Measurements from ENCODE around the gene INF2.

GRCh38 chr14:104758981-104759969 lies 69.9 kb downstream of the INF2 start:
- TF ChIP-seq CTCF (conservative IDR thresholded peaks at IDR 0.05; ENCODE audit: low read depth, low read length) (no peak), EZH2 (IDR thresholded peaks at IDR 0.05; ENCODE audit: borderline replicate concordance, low read depth, low read length, poor library complexity, severe bottlenecking) (no peak)
